ENCODE measurements around the gene ACSM2A.
"Not testable (repeated sequence)": the region's sequence is repeated elsewhere in the genome, so short reads cannot be mapped to it uniquely, and the experiment has no call there.

GRCh38 chr16:20429499-20429898 lies 21.8 kb upstream of the ACSM2A start:
- TF ChIP-seq, protein P1, sequence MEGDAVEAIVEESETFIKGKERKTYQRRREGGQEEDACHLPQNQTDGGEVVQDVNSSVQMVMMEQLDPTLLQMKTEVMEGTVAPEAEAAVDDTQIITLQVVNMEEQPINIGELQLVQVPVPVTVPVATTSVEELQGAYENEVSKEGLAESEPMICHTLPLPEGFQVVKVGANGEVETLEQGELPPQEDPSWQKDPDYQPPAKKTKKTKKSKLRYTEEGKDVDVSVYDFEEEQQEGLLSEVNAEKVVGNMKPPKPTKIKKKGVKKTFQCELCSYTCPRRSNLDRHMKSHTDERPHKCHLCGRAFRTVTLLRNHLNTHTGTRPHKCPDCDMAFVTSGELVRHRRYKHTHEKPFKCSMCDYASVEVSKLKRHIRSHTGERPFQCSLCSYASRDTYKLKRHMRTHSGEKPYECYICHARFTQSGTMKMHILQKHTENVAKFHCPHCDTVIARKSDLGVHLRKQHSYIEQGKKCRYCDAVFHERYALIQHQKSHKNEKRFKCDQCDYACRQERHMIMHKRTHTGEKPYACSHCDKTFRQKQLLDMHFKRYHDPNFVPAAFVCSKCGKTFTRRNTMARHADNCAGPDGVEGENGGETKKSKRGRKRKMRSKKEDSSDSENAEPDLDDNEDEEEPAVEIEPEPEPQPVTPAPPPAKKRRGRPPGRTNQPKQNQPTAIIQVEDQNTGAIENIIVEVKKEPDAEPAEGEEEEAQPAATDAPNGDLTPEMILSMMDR (IDR thresholded peaks at IDR 0.05), result not testable (repeated sequence)
- TF ChIP-seq POLR2A (IDR thresholded peaks at IDR 0.05); POLR2AphosphoS5 (IDR thresholded peaks at IDR 0.05; ENCODE audit: insufficient read depth in 1 of 2, low read depth in 1 of 2): not testable (repeated sequence)
